Measurements from ENCODE around the gene STARD13. TPM values are rescaled to one million over a fixed set of nuclear protein-coding genes. Genes with fewer than 3 reads are reported as not detected.

STARD13 gene
- total and polyA plus RNA-seq, 8 donors: 4.4 to 158 (median 44.0) TPM

GRCh38 chr13:33128134-33128533, 157.4 kb downstream of the STARD13 start:
- no peak for DNase-seq
- H3K36me3 ChIP-seq: peaks cover 15 to 49% (median 32%) of the 10 kb centered on the region in 4 donors
- H3K27me3 ChIP-seq: no peaks in the 10 kb centered on the region
- intact Hi-C loops (cut with DNase I; ENCODE audit: low total_unique reads): no loop called here
- H3K27ac ChIP-seq: peak overlapping the region in 3 of 5 donors; percentile 10 to 80 (median 80)
- WGBS, 5 donors: 75 to 83% (median 78%) methylated on average over 4 of the region's 4 CpGs
- H3K4me3 ChIP-seq: no peak overlapping the region
- TF ChIP-seq CTCF (IDR thresholded peaks at IDR 0.05) (no peak), POLR2A (IDR thresholded peaks at IDR 0.05) (no peak), EP300 (IDR thresholded peaks at IDR 0.05) (no peak)
- peaks cover 19 to 63% (median 44%) of the 10 kb centered on the region in 4 donors for H3K4me1 ChIP-seq
- H3K9me3 ChIP-seq: no peaks in the 10 kb centered on the region

- H3K4me3 ChIP-seq: no peak overlapping the region
- intact Hi-C loops (cut with DNase I; ENCODE audit: low total_unique reads): no loop called here
- no peaks in the 10 kb centered on the region for H3K27me3 ChIP-seq
- WGBS, 5 donors: 60 to 83% (median 75%) methylated on average over 13 to 14 of the region's 14 CpGs
- peak overlapping the region; percentile 19 to 80 (median 74) for H3K27ac ChIP-seq
- DNase-seq: peak in 1 of 2 donors; percentile 61
- peaks cover 19 to 64% (median 48%) of the 10 kb centered on the region in 4 donors for H3K4me1 ChIP-seq
- peaks cover 15 to 54% (median 32%) of the 10 kb centered on the region in 4 donors for H3K36me3 ChIP-seq
- no peak for TF ChIP-seq EP300 (IDR thresholded peaks at IDR 0.05)
- no peak for TF ChIP-seq POLR2AphosphoS5 (IDR thresholded peaks at IDR 0.05)
- no peak for TF ChIP-seq CTCF (IDR thresholded peaks at IDR 0.05)
- no peak for TF ChIP-seq POLR2A (IDR thresholded peaks at IDR 0.05)
- no peaks in the 10 kb centered on the region for H3K9me3 ChIP-seq
These were observed 158.5 kb downstream of the STARD13 start for GRCh38 chr13:33127009-33127551.

- 44 to 57% (median 53%) methylated on average over 8 to 10 of the region's 10 CpGs for WGBS, 5 donors
These were observed 159.6 kb downstream of the STARD13 start for GRCh38 chr13:33125821-33126570.

GRCh38 chr13:33123066-33123859, 162.3 kb downstream of the STARD13 start:
- 57 to 74% (median 66%) methylated on average over 7 of the region's 7 CpGs for WGBS, 5 donors
- H3K4me3 ChIP-seq: no peak overlapping the region
- no peak for DNase-seq
- H3K36me3 ChIP-seq: peaks cover 0 to 51% (median 23%) of the 10 kb centered on the region in 4 donors
- no peaks in the 10 kb centered on the region for H3K27me3 ChIP-seq
- peak overlapping the region in 4 of 5 donors; percentile 57 to 80 (median 77) for H3K27ac ChIP-seq
- no peaks in the 10 kb centered on the region for H3K9me3 ChIP-seq
- TF ChIP-seq CTCF (IDR thresholded peaks at IDR 0.05): no peak
- TF ChIP-seq EP300 (IDR thresholded peaks at IDR 0.05): no peak
- TF ChIP-seq POLR2A (IDR thresholded peaks at IDR 0.05): no peak
- peak in 1 of 3 donors; percentile 22 for TF ChIP-seq POLR2AphosphoS5 (IDR thresholded peaks at IDR 0.05)
- intact Hi-C loops (cut with DNase I; ENCODE audit: low total_unique reads): no loop called here
- peaks cover 35 to 91% (median 72%) of the 10 kb centered on the region in 4 donors for H3K4me1 ChIP-seq

More at GRCh38 chr13:33125821-33126570, 159.6 kb downstream of the STARD13 start:
- peak in 1 of 2 donors; percentile 76 for DNase-seq
- peaks cover 15 to 57% (median 32%) of the 10 kb centered on the region in 4 donors for H3K36me3 ChIP-seq
- intact Hi-C loops (cut with DNase I; ENCODE audit: low total_unique reads): no loop called here
- H3K4me1 ChIP-seq: peaks cover 19 to 67% (median 49%) of the 10 kb centered on the region in 4 donors
- TF ChIP-seq POLR2AphosphoS5 (IDR thresholded peaks at IDR 0.05) (peak; percentile 33 to 89 (median 74)), EP300 (IDR thresholded peaks at IDR 0.05) (no peak)
- peak overlapping the region; percentile 25 to 80 (median 74) for H3K27ac ChIP-seq
- no peak overlapping the region for H3K4me3 ChIP-seq
- H3K9me3 ChIP-seq: no peaks in the 10 kb centered on the region
- H3K27me3 ChIP-seq: no peaks in the 10 kb centered on the region

Measured in stomach (tissue), 9 donors.